ENCODE data around the gene RPL37A.

The RPL37A gene

GRCh38 chr2:216498379-216499352 lies at the start of gene RPL37A:
TSS of gene RPL37A (plus strand) at chr2:216498844. CDS start at chr2:216498875, 31 bp downstream.
- peak; percentile 95 for DNase-seq (ENCODE audit: low spot score)

- DNase-seq (ENCODE audit: low spot score) = no peak
These were observed 48.3 kb upstream of the RPL37A start for GRCh38 chr2:216450346-216450745.

- DNase-seq (ENCODE audit: low spot score) = no peak
These were observed 47.9 kb upstream of the RPL37A start for GRCh38 chr2:216450784-216451183.

DNA sequence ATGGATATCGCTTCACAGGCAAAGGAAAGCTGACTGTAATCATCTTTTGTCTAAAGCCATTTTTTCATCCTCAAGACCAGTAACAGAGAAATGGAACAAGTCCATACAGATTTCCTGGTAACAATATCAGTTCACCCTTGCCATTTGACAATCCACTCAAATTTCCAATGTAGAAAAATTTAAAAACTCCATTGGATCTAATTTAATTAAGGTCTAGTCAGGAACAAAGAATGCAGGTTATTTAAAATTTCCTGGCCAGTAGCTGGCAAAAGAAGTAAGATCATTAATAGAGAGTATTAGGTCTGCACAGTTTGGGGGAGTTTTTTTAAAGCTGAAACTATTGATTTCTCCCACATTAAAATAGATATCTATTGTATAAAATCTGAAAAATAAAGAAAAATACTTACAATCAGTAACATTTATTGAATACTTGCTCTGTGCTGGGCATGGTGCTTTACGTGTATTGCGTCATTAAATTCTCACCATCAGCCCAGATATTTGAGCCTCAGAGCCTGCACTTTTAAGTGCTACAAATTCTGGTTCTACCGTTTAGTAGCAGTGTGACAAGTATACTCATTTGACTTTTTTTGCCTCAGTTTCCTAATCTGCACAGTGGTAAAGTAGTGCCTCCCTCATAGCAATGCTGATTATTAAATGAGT lies 44.6 kb upstream of the RPL37A start:
- no peak for DNase-seq (ENCODE audit: low spot score)

DNA sequence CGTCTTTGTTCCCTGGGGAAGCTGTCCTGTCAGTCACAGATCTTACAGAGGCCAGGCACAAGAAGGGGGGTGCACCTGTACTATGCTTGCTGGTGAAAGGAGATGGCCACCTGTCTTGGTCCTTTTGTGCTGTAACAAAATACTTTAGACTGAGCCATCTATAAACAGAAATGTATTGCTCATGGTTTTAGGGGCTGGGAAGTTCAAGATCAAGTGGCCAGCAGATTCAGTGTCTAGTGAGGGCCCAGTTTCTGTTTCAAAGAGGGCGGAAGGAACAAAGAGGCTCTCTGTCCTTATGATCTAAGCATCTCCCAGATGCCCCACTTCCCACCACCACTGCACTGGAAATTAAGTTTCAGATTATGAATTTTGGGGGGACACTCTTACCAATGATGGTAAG lies 35.5 kb upstream of the RPL37A start:
- DNase-seq (ENCODE audit: low spot score) = no peak

- DNase-seq (ENCODE audit: low spot score) = no peak
These were observed 34.4 kb upstream of the RPL37A start for GRCh38 chr2:216464104-216464720.

DNA sequence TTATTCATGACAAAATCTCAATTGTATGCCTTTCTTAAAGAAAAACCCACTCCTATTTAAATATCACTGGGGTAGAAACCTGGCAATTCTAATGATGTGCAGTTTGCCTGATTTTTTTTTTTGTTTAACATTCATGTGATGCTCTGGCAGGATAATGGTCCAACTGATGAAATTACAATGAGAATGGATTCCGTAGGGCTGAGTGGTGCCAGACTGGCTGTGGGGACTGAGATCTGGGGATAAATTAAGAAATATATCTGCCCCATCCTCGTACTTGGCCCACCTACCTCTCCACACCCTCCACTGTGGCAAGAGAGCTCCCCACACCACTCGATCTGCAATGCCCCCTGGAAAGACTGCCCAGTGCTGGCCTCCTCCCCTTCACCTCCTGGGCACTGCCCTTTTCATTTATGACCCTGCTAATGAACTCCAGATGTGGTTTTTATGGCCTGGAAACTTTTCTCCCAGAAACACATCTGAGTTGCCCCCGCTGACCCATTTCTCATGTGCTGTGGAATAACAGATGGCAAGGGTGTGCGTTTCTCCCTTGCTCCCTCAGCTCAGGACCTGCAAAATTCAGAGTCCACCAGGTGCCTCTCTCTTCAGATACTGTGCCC lies 33.0 kb upstream of the RPL37A start:
- DNase-seq (ENCODE audit: low spot score) = no peak

DNA sequence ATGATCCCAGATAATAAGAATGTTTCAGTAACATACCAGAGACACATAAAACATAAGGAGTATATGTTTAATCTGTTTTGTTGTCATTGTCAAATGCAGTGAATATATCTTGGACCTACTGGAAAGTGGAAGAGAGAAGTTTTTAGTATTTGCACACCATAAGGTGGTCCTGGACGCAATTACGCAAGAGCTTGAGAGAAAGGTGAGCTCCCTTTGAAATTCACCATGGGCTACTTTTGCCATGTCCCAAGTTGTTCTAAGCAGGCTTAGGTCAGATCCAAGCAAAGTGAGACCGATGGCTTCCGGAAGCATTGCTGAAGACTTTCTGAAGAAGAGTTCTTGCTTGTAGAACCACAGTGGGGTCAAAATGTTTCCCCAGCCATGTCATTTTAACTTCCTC lies 30.8 kb upstream of the RPL37A start:
- no peak for DNase-seq (ENCODE audit: low spot score)

DNA sequence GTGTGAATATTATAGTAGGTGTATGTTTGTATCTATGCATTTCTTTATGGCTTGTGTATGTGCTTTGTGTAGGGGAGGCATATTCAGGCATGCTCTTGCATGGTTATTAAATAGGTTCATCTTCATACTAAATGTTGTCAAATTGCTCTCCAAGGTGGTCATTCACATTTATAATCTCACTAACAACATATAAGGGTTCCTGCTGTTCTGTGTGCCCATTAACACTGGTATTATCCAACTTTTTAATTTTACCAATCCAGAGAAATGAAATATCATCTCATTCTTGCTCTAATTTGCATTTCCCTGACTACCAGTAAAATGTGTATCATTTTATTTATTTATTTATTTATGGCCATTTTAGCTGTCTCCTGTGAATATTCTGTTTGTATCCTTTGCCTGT lies 29.0 kb upstream of the RPL37A start:
- no peak for DNase-seq (ENCODE audit: low spot score)

- DNase-seq (ENCODE audit: low spot score) = no peak
These were observed 25.5 kb upstream of the RPL37A start for GRCh38 chr2:216473187-216473586.

DNA sequence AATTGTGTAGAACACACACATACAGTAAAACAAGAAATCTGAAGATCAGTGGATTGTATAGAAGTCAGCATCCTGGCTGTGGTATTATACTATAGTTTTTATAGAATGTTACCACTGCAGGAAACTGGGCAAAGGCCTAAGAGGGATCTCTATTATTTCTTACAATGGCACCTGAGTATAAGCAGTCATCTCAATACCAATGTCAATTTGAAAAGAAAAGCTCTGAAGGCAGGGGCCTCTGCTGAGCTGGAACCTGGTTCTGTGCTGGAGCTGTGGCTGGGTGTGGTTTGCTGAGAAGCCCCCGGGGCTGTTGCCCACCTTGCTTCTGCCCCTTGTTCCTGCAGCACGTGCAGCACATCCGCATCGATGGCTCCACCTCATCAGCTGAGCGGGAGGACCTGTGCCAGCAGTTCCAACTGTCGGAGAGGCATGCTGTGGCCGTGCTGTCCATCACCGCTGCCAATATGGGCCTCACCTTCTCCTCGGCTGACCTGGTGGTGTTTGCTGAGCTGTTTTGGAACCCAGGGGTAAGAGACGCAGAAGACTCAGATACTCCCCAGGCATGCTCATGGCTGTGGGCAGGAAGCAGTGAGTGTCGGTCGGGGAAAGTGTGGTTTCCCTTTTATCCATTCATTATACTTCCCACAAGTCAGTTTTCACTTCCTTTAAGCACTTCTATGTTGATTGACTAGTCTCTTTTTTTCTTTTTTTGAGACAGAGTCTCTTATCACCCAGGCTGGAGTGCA lies 23.5 kb upstream of the RPL37A start:
- no peak for DNase-seq (ENCODE audit: low spot score)

DNA sequence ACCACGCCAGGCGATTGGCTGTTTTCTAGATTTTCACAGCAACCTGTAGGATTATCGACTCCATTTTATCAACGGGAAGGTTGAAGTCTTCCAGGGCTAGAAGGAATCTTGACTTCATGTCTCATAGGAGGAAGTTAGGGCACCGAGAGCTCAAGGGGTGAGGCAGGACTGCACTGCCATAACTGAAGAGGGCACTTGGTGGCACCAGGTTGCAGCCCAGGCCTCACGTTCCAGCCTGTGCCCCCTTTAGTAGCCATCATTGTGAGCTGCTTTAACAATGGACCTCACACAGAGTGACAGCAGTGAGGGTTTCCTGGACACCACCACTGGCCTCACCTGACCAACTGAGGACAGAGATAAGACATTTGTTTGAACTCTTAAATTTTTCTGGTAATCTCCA lies 22.9 kb upstream of the RPL37A start:
- DNase-seq (ENCODE audit: low spot score) = no peak

- no peak for DNase-seq (ENCODE audit: low spot score)
These were observed 21.2 kb upstream of the RPL37A start for GRCh38 chr2:216477283-216478035.

DNA sequence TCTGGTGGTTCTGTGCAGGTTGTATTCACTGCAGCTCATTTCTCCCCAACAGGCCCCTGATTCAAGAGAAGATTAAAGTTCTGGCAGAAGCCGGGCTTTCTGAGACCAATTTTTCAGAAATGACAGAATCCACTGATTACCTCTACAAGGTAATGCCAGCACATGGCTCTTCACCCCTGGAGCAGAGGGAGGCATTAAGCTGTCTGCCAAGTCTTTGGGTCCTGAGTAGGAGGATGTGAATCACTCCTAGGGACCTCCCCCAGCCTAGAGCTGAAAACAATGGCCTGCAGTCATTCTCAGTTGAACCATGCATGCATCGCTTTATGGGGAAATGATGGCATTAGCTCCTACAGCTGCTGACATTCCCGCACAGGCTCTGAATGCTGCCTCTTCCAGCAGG lies 20.5 kb upstream of the RPL37A start:
- peak; percentile 48 for DNase-seq (ENCODE audit: low spot score)

DNA sequence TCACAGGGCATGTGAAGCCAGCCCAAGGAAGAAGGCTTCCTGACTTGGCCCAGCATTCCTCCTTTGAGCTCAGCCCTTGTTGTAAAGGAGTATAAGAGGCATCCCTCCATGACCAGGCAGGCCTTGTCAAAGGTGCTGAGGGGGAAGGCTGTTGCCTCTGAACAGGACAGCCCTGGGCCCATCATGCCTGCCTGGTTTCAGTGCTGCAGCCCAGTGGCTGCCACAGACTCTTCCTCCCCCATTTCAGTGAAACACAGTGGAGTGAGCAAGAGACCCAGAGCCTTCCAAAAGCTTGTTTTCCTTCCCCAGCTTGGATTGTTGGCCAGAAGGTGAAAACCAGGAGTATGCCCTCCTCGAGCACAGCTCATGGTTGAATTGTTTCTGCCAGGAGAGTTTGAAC lies 19.9 kb upstream of the RPL37A start:
- no peak for DNase-seq (ENCODE audit: low spot score)

DNA sequence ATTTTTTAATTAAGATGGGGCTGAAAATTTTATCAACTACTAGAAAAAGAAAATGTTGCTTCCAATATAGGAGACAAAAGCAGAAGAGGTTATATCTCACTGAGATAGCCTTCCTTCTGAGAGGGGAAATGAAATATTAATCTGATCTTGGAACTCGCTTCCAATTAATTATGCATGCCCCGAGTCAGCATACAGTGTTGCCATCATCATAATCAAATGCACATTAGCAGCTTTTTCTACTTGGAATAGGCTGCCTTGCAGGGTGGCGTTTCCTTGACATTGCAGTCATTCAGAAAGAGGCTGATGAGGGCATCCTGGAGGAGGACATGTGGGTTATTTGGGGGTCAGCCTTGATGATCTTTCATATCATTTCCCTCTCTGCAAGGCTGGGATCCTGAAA lies 18.4 kb upstream of the RPL37A start:
- no peak for DNase-seq (ENCODE audit: low spot score)

GRCh38 chr2:216482640-216483039 lies 16.0 kb upstream of the RPL37A start:
- no peak for DNase-seq (ENCODE audit: low spot score)

- DNase-seq (ENCODE audit: low spot score) = no peak
These were observed 13.4 kb upstream of the RPL37A start for GRCh38 chr2:216485237-216485636.

GRCh38 chr2:216485745-216486144 lies 12.9 kb upstream of the RPL37A start:
- no peak for DNase-seq (ENCODE audit: low spot score)

GRCh38 chr2:216486271-216486670 lies 12.4 kb upstream of the RPL37A start:
- DNase-seq (ENCODE audit: low spot score) = no peak

GRCh38 chr2:216486708-216487107 lies 11.9 kb upstream of the RPL37A start:
- no peak for DNase-seq (ENCODE audit: low spot score)

All from SW480 (cell line).